GM06990 (cell line): ENCODE measurements around the gene FGFR4.

Experiments
- DNase-seq: peaks from one replicate; pipeline ENCODE4 v3.0.0-alpha.2; 2011; ENCODE audit not compliant: insufficient read length; ENCODE audit errors: extremely low read depth
- H3K27me3 ChIP-seq: replicated peaks from 2 replicates; pipeline ENCODE4 v1.6.0; 2011; ENCODE audit warnings: low read length; ENCODE audit not compliant: control insufficient read depth, insufficient read depth
- H3K36me3 ChIP-seq: 2 replicates; pipeline ENCODE4 v1.5.1; 2011; ENCODE audit warnings: low read length; ENCODE audit not compliant: control insufficient read depth, insufficient read depth
- H3K4me3 ChIP-seq: replicated peaks from 2 replicates; pipeline ENCODE4 v1.5.1; 2011; ENCODE audit warnings: low read depth, mild to moderate bottlenecking, control low read depth, low read length
- CTCF ChIP-seq: IDR thresholded peaks from 2 replicates; pipeline ENCODE4 v1.5.1; 2011; ENCODE audit warnings: low read length, control low read depth, mild to moderate bottlenecking, inconsistent platforms; ENCODE audit not compliant: insufficient read depth, poor library complexity, severe bottlenecking

FGFR4 gene

GRCh38 chr5:177128551-177128981 is 41.9 kb downstream of the FGFR4 start:
- no peaks in the 10 kb centered on the region for H3K27me3 ChIP-seq
- no peaks in the 10 kb centered on the region for H3K36me3 ChIP-seq
- no peak for TF ChIP-seq CTCF
- no peak overlapping the region for H3K4me3 ChIP-seq
- no peak for DNase-seq

- no peak for DNase-seq
- Histone ChIP-seq H3K4me3 (no peak overlapping the region), H3K36me3 (peaks cover 4% of the 10 kb centered on the region), H3K27me3 (no peaks in the 10 kb centered on the region)
- TF ChIP-seq CTCF, result no peak
These were observed 43.7 kb downstream of the FGFR4 start for GRCh38 chr5:177130211-177131018.

- Histone ChIP-seq H3K36me3 (peaks cover 6% of the 10 kb centered on the region), H3K27me3 (no peaks in the 10 kb centered on the region), H3K4me3 (no peak overlapping the region)
These were observed 44.3 kb downstream of the FGFR4 start for GRCh38 chr5:177131019-177131320.

GRCh38 chr5:177131352-177132135 is 44.8 kb downstream of the FGFR4 start:
- Histone ChIP-seq H3K4me3 (no peak overlapping the region), H3K27me3 (no peaks in the 10 kb centered on the region), H3K36me3 (peaks cover 6% of the 10 kb centered on the region)
- DNase-seq, result no peak
- TF ChIP-seq CTCF, result no peak

More at GRCh38 chr5:177131019-177131320, 44.3 kb downstream of the FGFR4 start:
- TF ChIP-seq CTCF, result no peak
- DNase-seq, result no peak

DNA sequence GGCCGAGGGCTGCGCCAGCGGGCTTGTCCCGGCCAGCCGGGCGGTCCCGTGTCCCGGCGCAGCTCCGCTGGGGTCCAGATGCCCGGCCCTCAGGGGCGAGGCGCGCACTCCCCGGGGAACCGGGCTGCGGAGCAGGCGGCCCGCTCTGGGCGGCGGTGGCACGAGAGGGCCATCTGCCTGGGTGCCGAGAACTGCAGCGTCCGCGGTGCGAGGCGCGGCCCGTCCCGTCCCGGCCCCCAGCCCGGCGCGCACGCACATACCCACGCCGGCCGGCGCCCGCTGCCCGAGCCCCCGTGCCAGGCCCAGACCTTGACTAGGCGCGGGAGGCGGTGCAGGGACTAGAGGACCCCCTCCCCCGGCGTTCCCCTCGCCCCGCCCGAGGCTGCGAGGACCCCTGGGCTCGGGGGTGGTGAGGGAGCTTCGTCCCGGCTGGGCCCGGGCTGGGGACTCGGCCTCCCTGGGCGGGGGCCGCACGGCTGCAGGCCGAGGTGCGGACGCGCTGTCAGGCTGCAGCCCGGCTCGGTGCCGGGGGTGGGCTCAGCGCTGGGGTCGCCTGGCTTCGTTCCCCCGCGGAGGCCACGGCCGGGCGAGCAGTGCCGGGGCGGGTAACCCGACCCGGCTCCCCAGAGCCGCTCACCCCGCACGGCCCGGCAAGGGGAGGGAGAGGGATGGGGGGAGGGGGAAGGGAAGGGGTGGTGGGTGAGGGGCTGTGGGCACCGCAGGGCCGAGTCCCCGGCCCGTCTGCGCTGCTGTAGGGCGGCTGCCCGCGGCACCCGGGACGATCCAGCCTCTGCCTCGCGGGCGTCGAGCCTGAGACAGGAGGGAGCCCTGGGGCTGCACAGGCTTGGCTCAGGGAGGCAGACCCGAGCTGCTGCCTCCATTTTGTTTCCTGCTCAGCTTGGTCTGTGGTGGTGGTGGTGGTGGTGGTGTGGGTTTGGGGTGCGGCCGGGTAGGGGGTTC is 45.7 kb downstream of the FGFR4 start:
- no peak for TF ChIP-seq CTCF
- Histone ChIP-seq H3K27me3 (no peaks in the 10 kb centered on the region), H3K4me3 (peak overlapping the region; percentile 55), H3K36me3 (peaks cover 6% of the 10 kb centered on the region)
- DNase-seq, result no peak
